ENCODE measurements around the gene MAFF. TPM values are rescaled to one million over a fixed set of nuclear protein-coding genes. Genes with fewer than 3 reads are reported as not detected.

The MAFF gene
- total RNA-seq, 1 donor from 2014 or later = 5.3 TPM

DNA sequence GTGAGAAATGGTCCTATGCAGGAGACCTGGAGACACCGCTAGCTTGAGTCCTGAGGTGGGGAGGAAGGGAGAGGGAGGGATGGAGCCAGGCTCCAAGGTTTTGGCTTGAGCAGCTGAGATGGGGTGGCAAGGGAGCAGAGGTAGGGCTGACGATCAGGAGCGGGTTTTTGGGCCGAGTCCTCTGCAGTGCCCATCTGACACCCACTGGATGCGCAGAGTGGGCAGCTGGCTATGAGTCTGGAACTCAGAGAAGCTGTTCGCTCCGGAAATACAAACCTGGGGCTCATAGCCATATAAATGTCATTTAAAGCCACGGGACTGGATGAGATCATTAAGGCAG is 453 bp upstream of the MAFF start:
- intact Hi-C loops (cut with micrococcal nuclease) = no loop called here
- ATAC-seq = no peak
- no peak for DNase-seq

DNA sequence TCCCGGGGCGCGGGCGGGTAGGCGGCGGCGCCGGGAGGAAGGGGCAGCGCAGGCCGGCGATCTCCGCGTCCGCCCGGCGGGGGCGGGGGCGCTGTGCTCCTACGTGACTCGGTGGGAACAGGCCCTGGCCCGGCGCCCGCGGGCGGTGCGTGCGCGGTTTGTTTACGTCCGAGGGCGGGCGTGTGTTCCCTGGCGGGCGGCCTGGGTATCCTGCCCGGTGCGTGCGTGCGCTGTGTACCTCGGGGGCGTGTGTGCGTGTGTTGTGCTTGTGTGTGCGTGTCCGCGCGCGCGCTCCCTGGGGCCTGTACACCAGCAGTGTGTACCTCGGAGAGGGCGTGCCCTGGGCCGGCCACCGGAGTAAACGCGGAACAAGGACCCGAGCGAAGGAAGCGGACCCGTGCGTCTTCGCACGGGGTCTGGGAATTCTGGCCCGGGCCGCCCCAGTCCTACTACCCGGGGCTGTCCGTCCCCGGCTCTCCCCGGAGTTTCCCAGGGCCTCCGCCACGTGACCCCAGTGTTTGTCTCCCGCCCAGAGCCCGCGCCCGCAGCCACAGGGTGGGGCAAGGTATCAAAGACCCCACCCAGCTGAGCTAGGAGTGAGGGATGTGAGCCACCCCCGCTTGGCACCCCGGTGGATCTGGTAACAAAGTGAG is 769 bp downstream of the MAFF start:
- peak; percentile 94 for DNase-seq
- peak; percentile 67 for ATAC-seq
- intact Hi-C loops (cut with micrococcal nuclease) = no loop called here

DNA sequence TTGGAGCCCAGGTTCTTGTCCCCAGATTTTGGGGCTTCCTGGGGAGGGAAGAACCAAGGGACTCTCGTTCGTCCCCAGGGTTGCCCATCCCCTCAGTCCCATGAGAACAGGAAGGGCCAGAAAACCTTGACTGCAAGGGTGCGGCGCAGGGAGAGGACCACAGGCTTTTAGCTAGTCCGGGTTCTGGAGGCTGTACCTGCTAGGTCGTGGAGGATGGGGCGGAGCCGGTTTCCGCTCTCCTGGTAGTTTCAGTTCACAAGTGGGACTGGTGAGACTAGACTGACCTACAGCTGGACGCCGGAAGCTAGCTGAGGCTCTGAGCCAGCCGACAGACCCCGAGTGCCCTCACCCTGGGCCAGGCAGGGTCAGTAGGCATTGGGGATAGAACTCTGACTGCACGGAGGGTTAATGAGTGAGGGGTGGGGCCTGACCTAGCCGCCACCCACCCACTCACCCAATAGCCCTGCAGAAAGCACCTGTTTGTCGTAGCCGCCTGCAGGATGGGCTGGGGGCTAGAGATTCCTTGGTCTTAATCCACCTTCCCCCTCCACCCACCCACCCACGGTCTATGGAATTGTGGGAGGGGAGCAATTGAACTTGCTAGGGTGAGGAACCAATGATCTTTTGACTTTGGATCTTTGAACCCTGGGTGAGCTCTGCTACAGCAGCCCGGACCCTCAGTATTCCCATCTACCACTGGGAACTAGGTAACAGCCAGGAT is 1.5 kb downstream of the MAFF start:
- intact Hi-C loops (cut with micrococcal nuclease) = no loop called here
- ATAC-seq (no peak), DNase-seq (peak; percentile 52)

DNA sequence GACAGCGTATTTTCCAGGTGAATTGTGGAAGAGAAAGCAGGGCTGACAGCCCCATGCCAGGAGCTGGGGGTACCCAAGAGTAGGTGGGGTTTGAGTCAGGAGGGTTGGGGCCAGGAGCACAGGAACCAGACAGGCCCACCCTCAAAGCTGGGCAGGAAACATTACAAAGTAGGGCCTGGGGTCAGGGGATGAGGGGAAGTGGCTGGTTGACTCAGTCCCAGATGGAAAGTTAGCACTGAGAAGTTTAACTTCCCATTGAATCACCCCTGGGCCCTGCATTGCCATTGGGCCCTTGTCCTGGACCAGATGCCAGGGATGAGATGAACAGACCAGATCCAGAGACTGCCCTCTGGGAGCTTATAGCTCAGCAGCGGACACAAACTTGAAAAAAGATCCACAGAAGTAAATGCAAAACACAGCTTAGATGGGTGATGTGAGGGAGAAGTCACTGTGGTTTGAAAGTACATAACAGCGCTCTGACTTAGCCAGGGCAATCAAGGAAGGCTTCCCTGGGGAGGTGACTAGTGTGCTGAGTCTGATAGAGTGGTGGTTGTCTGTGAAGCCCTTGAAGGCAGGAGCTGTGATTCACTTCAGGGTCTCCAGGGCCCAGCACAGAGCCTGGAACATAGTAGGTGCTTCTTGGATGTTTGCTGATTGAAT is 2.2 kb downstream of the MAFF start:
- intact Hi-C loops (cut with micrococcal nuclease) = no loop called here

DNA sequence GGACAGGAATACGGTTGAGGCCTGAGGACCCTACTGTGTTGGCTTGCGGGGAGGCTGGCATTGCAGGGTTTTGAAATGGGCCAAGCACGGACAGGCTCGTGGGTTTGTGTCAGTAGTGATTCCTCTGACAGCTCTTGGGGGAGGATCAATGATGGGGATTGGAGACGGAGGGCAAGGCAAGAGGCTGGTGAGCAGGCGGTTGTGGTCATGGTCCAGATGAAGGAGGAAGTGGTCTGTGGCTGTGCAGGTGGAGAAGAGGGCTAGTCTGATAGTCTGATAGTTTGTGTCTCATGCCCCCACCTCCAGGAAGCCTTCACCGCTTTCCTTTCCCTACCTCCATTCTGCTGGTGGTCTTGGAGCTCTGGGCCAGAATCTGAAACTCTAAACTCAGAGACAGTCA is 3.0 kb downstream of the MAFF start:
- no peak for ATAC-seq
- no peak for DNase-seq
- intact Hi-C loops (cut with micrococcal nuclease) = no loop called here

More for the DNA sequence above, 2.2 kb downstream of the MAFF start:
- no peak for DNase-seq
- ATAC-seq = no peak

DNA sequence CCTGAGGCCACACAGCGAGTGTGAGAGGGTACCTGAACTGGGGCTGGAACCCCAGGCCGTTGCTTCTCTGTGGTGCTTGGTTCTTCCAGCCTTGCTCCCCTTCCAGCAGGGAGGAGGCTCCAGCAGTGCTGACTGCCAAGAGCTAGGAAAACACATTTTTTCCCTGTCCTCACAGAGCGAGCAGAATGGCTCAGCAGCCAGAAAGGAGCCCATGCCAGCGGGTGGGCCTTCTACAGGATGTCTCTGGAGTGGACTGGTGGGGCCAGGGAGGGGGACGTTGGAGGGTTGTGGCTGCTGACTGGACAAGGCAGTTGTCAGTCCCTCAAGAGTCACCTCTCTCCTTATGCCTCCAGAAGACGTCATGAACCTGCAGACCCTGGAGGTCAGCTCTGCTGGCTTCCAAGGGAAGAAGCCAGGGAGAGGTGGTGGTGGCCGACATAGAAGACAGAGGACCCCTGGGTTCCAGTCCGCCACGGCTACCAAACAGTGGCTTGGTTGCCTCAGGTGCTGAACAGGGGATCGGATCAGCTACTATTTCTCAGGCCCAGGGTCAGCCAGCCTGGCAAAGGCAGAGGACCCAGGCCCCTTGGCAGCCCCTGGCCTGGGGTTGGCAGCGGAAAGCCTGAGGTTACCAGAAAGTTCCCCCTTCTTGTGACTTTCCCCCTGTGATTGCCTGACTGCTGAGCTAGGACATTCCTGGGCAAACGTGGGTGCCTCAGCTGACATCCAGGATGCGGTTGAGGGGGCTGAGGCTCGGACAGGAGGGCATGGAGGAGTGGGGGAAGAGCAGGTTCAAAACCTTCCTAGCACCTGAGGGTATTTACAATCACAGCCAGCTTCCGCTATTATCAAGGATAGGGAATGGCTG is 3.7 kb downstream of the MAFF start:
- intact Hi-C loops (cut with micrococcal nuclease) = no loop called here
- ATAC-seq (peak; percentile 50), DNase-seq (peak; percentile 87)

DNA sequence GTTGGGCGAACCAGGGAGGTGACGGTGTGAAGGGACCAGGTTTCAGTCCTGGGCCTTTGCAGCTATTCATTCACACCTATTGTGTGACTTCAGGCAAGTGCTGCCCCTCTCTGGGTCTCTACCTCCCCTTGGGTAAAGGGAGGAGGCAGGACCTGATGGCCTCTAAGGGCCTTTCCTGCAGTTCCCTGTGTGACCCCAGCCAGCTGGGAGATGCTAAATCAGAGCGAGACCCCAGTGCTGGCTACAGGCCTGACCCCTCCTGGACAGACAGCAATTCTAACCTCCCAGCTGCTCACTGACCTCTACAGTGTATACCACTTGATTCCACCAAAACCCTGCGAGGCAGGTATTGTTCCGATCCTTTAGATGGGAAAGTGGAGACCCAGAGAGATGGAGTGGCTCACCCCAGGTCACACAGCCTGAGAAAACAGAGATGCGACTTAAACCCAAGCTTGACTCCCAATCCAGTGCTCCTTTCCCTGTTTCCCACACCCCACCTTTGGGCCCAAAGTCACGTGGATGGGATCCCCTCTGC is 6.2 kb downstream of the MAFF start:
- intact Hi-C loops (cut with micrococcal nuclease) = no loop called here
- no peak for ATAC-seq
- DNase-seq = no peak

DNA sequence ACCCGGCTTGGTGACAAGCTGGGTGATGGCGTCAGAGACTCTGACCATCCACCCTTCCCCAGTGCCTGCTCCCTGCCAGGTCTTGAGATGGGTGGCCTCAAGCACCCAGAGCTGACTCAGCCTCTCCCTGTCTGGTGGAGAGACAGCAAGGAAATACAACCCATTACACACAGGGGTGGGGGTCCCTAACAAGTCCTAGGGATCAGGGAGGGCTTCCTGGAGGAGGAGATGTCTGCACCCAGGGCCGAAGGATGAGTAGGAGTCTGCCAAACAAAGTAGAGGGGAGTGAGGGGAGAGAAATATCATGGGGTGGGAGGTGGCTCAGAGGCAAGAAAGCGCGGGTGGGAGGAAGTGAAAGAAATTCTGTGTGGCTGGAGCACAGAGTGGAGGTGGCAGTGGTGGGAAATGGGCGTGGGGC is 6.8 kb downstream of the MAFF start:
- ATAC-seq (no peak), DNase-seq (no peak)
- intact Hi-C loops (cut with micrococcal nuclease) = no loop called here

DNA sequence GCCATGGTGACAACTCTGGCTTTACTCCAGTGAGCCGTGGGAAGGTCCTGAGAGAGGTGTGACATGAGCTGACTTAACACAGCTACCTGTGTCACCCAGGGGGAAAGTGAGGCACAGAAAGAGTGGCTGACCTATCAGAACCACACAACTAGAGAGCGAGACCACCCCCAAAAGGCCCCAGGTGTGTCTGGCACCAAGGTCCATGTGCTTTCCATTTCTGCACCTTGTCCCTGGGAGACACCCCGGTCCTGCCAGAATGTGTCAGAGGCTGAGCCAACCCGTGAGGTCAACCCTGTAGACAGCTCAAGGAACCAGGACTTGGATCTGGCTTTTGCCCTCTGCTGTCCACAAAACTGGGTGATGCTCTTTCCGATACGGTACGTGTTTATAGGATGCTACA is 9.8 kb downstream of the MAFF start:
- ATAC-seq = no peak
- intact Hi-C loops (cut with micrococcal nuclease) = no loop called here
- peak; percentile 26 for DNase-seq

DNA sequence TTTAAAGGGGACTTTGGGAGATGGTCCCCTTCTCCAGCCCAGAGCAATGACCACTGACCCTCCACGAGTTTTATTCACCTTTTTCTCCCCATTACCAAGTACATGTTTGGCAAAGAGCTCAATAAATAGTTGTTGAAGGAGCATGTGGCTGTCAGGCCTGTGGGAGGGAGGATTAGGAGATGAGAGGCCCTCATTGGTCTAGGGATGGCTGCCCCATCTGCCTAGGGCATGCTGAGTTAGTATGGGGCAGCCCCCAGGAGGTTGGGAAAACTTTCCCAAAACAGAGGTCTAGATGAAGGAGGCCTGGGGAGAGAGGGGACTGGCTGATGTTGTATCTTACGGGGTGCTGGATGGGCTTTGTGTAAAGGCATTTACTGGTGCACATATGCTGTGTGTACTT is 10.6 kb downstream of the MAFF start:
- no peak for DNase-seq
- intact Hi-C loops (cut with micrococcal nuclease) = no loop called here

DNA sequence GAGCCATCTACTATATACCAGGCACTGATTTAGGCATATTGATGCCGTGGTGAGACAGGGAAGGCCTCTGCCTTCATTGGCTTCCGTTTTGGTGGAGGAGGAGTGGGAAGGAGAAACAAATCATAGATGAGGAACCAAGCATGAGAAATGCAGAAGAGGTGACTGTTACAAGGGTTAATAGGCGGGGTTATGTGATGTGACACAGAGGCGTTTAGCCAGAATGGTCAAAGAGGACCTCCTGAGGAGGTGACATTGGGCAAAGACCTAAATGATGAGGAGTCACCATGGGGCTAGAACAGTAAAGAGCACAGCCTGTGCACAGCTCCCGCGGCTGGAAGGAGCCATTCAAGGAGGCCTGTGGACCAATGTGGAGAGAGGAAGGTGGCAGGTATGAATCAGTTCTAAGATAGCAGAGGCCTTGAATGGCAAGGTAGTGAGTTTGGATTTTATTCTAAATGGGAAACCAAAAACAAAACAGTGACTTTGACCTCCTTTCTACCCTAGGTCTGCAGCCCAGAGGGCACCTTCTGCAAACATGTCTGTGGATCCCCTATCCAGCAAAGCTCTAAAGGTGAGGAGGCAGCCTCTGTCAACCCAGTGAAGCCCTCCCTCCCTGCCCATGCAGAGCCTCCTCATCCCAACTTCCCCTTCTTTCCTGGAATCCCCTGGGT is 11.7 kb downstream of the MAFF start:
- intact Hi-C loops (cut with micrococcal nuclease) = no loop called here
- ATAC-seq = no peak

More for the DNA sequence above, 10.6 kb downstream of the MAFF start:
- no peak for ATAC-seq

DNA sequence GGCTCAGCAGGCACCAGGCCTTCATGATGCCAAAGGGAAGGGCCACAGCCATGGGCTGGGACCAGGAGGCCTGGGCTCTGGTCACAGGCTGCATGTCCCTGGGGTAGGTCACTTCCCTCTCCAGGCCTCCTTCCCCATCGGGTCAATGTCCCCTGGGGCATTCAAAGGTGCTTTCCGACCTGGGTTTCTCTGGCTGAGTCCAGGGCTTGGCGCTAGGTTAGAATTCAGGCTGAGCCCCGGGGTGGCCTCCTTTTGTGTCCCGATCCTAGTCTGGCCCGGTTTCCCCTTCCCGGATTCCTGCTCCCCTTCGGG is 12.2 kb downstream of the MAFF start:
- intact Hi-C loops (cut with micrococcal nuclease) = no loop called here
- no peak for ATAC-seq
- DNase-seq = no peak

More for the DNA sequence above, 11.7 kb downstream of the MAFF start:
- peak; percentile 19 for DNase-seq

DNA sequence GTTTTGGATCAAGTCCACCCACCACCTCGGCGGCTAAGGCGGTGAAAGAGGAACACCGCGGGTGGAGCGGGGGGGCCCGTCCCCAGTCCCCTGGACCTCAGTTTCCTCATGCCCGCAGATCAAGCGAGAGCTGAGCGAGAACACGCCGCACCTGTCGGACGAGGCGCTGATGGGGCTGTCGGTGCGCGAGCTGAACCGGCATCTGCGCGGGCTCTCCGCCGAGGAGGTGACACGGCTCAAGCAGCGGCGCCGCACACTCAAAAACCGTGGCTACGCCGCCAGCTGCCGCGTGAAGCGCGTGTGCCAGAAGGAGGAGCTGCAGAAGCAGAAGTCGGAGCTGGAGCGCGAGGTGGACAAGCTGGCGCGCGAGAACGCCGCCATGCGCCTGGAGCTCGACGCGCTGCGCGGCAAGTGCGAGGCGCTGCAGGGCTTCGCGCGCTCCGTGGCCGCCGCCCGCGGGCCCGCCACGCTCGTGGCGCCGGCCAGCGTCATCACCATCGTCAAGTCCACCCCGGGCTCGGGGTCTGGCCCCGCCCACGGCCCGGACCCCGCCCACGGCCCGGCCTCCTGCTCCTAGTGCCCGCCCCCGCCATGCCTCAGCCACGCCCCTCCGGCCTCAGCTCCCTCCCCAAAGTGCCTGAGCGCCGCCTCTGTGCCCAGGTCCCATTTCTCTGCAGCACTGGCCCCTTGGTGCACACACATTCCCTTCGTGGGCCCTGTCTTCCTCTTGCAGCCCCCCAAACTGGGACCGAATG is 12.7 kb downstream of the MAFF start:
- intact Hi-C loops (cut with micrococcal nuclease) = no loop called here
- peak; percentile 77 for DNase-seq
- peak; percentile 57 for ATAC-seq

DNA sequence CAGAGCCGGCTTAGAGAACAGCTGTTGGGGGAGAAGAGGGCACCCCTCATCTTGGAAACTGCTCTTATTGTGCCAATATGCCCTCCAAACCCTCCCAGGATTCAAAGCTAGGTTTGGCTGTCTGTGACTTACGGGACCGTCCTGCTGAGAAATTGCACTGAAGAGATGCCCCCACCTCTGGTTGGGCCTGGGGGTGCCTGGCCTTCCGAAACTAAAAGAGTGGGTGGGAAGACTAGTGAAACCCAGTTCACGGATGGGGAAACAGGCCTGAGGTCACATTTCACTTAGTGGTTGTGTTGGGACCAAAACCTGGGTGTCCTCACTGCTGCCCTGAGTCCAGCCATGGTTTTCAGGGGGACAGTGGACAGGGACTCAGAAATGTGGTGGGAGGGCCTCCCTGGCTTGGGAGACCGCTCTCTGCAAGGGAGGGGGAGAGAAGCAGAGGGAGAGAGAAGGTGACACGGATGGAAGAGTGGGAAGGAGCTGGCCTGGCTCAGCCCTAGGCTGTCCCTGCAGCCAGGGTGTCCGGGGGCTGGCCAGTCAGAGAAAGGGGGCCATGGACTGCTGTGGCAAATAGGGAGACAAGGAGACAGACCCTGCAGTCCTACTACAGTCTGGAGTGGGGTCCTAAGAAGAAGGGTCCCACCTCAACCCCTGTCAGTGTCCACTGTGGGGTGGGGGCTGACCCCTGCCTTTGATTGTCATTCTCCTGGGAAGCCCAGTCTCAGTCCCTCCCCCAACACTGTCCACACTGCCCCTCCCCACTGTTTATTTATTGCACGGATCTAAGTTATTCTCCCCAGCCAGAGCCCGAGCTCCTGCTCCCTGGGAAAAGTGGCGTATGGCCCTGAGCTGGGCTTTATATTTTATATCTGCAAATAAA is 13.6 kb downstream of the MAFF start:
- intact Hi-C loops (cut with micrococcal nuclease) = no loop called here
- ATAC-seq = no peak

DNA sequence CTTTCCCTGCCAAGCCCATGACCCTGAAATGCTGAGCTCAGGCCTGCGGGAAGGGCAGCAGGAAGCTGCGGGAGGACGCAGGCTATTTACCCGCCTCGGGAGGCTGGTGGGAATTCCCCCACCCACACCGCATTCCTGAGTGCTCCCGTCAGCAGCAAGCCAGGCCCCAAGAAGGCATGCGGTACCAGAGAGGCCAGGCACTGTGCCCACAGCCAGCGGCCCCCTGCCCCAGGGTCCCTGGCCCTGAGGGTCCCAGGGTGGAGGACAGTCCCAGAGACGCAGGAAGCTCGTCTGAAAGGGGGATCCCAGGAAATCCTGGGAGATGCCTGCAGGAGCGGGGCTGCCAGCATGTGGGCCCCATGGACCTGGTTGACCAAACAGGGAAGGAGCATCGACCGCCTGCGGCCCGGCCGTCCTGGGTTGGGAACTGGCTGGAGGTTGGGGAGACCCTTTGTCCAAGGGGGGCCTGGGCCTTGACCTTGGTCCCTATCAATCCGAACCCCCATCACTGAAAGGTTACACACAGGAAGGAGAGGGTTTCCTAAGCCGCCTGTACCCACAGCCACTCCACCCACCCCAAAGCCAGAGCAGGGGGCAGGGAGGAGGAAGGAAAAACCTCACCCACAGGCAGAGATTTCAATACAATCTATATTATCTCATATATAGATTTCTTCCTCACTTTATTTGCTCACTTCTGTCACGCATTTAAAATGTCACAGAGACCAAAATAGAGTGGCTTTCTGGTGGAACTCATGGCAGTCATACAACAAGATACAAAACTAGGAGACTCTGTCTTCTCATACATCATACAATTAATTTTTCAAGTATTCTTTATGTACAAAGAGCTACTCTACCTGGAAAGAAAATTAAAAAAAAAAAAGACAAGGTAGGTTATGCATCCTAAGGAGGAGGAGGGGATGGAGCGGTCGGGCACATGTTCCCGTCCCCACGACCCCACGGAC is 17.1 kb downstream of the MAFF start:
- peak; percentile 78 for ATAC-seq
- intact Hi-C loops (cut with micrococcal nuclease) = no loop called here
- peak; percentile 81 for DNase-seq

More for the DNA sequence above, 13.6 kb downstream of the MAFF start:
- DNase-seq = peak; percentile 15

DNA sequence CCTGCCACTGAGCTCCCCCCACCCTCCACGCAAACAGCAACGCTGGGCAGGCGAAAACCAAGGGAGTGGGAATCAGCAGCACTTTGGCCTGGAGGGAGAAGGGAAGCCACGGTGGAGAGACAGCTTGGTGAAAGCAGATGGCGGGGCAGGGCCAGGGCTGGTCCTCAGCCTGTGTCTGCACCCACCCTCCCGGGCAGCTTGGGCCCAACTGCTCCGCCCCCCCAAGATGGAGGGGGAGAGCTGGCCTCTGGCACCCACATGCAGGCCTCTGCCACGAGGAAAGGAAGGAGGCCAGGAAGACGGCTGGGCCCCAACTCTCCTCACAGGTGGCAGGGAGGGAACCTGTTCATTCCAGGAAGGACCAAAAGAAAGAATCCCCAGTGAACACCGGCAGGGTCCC is 17.8 kb downstream of the MAFF start:
- DNase-seq (no peak), ATAC-seq (no peak)
- intact Hi-C loops (cut with micrococcal nuclease) = no loop called here
